Activated naive CD4-positive, alpha-beta T cell treated with Interleukin-2 at 50 U/mL for 16 hours (primary cell): ENCODE measurements around the gene GHR.

Experiments used
- DNase-seq: peaks from one replicate; pipeline ENCODE4 v3.0.0-alpha.2; 2020

GHR gene

DNA sequence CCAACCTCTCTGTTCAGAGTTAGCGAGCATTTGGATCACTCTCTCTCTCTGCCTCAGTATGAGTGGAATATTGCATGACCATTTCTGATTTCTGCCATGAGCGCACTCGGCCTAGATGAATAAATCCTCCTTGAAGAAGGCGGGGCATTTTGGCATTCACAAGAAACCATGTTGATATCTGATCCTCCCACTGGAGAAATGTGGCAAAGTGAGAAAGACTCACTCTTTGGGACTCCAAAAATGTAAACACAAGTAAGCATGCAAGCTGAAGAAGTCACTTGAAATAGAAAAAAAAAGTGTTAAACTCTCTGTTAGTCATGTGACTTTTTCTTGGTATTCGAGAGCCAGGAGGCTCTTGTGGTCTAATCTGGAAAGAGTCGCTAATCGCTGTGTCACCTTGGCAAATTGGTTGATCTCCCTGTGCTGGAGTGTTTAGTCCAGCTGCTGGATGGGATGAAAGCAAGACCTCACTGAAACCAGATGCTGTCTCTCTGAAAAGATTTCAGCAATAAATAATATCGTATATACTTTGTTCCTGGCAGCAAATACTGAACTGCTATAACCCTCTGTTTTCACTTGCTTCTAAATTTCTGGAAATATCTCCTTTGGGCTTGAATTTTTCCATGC lies 95.5 kb downstream of the GHR start:
- no peak for DNase-seq

DNA sequence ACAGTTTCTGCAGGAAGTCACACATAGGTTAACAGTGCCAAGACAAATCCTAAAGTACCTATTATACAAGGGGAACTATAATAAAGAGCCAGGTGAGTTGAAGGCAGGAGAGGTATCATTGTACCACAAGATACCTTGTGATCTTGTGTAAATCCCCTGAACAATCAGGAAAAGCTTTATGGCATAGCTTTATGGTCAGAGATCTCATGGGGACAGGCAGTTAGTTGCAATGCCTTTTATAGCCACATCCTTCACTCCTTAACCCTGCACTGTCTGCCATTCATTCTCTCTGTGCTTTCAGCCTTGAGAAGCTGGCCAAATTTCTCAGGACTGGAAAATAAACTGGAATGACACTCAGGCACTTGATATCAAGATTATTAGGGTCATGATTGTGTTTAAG lies 97.0 kb downstream of the GHR start:
- DNase-seq, result no peak

DNA sequence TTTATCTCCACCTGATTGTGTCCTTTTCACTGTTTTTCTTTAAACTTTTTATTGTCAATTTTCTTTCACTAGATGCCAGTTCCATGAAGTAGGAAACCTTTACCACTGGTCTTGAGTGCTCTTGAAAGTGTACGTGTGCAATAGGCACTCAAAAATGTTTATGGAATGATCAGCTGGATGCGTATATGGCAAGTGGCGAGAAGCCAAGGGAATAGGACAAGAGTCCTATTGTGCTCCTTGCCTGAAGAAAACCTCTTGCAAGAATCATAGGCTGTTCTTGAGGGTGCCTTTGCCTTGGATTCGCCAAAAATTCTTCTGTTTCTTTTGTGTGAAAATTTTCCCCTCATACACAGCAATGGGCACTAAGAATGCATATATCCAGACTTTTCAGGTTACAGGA lies 97.7 kb downstream of the GHR start:
- no peak for DNase-seq

DNA sequence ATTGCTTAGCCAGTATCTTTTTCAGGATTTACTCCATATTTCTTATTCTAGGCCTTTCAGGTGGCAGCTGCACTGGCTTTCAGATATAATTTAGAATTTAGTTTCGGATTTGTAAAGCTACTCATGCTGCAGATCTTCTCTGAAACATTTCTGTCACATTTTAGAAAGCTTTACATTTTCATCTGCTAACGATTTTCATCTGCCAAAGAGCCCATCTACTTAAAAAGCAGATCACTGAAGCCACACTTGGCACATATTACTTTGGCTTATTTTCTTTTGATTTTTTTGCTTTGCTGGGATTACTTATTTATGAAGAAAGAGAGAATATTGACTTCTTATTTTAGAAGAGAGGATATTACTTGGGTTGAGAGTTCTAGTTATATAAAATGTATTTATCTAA lies 98.2 kb downstream of the GHR start:
- DNase-seq, result no peak

DNA sequence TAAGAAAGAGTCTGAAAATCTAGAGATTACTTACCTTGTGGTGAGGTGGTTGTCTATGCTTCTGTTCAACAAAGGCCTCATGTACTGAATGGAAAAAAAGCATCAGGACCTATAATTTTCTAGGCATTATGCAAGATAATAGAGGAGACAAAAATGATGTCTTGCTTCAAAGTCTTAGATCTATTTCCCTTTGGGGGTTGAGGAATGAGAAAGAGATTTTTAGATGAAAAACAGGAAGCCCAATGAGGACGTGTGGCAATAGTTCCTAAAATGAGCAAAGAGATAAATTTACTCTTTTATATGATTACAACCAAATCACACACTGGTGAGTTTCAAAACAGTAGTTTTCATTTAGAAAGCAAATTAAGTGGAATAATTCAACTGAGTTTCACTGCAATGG lies 99.5 kb downstream of the GHR start:
- no peak for DNase-seq

DNA sequence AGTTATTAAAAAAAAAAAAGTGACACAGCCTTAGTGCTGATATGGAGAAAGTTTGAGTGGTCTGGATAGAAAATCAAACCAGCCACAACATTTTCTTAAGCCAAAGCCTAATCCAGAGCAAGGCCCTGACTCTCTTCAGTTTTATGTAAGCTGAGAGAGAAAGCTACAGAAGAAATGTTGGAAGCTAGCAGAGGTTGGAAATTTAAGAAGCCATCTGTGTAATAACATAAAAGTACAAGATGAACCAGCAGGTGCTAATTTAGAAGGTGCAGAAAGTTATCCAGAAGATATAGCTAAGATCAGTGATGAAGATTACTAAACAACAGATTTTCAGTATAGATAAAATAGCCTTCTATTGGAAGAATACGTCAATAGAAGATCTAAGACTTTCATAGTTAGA lies 102.9 kb downstream of the GHR start:
- DNase-seq, result no peak

DNA sequence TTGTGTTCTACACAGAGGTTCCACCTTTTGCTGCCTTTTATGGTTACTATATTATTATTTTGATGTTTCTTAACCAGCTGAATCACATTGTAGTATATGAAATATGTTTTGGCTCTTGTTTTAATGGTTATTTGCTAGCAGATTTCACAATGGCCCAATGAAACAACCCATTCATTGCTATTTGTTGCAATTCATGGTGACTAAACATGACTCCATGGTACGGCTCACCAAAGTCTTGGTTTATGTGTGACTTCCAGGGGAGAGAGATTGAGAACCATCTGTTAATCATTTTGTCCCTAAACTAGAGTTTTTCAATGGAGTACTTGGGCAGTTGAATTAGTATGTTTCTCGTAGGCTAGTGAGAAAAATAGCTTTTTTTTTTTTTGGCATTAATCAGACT lies 108.4 kb downstream of the GHR start:
- DNase-seq, result no peak

DNA sequence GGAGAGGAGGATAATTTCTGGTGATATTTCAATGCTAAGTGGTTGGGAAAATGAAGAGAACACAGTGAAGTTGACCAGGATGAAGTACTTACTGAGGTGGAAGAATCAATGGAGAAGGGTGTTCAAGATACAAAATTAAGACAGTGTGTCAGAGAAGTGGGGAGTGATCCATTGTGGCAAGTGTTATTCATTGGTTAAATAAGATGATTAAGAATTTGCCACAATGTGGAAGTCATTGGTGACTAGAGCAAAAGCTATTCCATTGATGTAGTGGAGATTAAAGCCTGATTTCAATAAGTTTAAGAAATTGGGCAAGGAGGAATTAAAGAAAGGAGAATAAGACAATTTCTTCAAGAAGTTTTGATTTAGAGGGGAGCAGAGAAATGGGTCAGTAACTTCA lies 118.9 kb downstream of the GHR start:
- no peak for DNase-seq

DNA sequence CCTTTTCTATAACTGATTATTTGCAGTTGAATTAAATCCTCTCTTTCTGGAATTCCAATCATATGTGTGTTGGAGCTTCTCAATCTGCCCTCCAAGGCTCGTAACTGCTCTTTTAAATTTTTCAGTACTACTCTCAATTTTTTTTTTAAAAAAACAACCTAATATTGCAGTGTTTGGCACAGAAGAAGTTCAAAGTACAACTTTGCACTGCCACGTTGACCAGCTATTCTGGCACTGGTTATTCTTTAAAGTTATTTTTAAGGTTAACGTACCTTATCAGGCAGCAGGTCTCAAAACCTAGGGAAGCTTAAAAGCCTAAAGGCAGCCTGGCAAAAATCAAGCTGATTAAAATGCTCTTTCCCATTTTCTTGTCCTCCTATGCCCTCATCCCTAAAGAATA lies 120.5 kb downstream of the GHR start:
- DNase-seq, result no peak

DNA sequence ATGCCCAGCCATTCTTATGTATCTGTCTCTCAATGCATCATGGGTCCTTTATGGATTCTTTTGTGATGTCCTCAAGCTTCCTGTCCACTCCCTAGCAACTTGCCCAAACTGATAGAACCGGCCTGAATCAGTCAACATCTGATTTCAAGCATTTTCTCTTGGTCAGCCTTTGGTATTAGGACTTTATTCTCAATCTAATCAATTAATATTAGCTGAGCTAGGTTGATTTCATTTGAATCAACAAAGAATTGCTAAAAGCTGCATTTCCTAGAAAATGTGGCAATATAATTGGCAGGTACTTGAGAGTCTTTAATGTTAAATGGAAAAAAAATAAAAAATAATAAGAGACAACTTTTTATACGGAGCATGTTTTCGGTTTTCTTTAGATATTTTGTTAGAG lies 121.8 kb downstream of the GHR start:
- no peak for DNase-seq

DNA sequence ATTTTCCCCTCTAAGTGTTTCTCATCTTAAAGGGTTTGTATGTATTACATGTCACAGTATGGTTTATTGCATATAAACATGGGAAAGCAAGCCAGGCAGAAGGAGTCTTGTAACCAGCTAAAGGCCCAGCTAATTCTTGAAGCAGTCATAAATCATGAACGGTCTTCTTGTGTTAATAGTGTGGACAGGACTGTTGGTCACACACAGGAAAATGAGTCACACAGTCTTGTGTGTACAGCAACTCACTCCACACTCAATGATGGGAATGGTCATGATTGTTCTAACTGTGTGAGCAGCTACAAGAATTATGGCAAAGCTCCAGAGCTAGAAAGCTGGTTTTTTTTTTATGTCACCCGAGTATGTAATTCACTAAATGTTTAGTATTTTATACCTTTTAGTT lies 123.9 kb downstream of the GHR start:
- no peak for DNase-seq

DNA sequence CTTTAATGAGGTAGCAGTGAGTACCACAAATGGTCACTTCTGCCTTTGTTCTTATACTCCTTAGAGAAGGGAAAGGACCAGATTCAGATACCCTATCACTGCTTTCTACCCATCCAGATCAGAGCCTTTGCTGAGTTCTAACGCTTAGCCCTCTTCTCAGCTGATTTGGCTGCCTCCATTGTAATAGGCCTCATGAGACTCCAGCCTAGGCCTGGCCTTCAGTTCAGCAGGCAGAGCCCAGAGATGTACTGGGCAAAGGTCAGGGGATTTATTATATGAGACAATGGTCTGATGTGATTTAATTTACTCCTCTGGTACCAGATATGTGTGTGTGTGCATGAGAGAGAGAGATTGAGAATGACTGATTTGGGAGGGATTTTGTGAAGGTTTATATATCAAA lies 124.7 kb downstream of the GHR start:
- no peak for DNase-seq

DNA sequence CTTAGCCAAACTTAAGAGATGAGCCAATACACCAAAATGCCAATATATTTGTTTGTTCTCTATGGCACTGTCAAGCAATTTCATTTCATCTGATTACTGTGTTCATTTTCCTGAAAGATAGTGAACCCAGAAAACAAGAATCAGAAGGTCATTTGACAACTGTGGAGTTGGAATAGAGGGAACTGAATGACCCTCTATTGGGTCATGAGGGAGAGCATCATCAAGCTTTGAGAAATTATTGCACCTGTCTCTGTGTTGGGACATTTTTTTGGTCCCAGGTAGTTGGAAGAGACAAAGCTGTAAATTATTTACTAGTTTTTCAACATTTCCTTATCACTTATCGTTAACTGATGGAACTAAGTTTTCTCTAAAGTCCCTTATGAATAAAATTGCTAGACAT lies 129.4 kb downstream of the GHR start:
- no peak for DNase-seq

DNA sequence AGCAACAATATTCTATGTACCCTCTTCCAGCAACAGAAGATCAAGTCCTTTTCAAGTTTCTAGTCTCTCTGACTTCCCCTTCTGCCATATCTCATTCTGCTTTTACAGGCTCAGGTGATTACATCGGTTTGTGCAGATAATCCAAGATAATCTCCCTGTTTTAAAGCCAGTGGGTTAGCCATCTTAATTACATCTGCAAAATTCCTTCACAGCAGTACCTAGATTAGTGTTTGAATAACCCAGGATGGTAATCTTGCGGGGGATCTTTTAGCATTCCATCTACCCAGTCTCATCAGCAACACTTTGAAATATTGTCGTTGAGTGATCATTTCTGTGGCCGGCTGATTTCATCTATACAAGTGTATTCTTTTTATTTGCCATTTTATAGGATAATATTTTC lies 130.2 kb downstream of the GHR start:
- DNase-seq, result no peak

DNA sequence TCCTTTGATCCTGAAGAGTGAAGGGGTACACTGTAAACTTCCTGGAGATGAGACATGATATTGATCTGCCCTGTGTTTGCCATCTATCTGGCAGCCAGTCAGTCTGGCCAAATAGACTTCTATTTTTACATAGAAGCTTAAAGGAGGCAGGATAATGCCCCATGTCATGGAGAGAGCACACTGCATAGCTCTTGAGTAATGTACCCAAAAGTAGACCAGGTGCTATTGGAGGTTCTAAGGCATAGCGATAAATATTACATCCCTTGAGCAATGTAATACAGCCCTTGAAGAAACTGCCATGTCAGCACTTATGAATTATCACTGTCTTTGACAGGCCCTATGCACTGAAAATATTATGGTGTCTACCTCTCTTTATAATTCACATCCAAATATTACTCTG lies 131.8 kb downstream of the GHR start:
- DNase-seq, result no peak

DNA sequence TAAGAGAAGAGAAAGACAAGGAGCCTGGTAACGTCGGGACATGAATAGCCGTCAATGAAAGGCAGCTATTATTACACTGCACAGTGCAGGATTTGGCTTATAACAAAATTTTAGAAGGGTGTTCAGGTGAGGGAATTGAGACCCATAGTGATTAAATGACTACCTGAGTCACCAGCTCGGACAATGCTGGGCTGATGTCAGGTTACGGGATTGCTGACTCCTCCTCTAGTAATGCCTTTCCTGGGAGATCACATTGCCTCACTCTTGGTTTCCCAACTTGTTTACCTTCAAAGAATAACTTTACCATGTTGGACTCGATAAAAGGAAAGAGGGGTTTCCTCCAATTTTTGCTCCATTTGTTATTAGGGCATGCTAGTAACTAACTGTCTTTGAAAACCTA lies 132.6 kb downstream of the GHR start:
- DNase-seq, result no peak

DNA sequence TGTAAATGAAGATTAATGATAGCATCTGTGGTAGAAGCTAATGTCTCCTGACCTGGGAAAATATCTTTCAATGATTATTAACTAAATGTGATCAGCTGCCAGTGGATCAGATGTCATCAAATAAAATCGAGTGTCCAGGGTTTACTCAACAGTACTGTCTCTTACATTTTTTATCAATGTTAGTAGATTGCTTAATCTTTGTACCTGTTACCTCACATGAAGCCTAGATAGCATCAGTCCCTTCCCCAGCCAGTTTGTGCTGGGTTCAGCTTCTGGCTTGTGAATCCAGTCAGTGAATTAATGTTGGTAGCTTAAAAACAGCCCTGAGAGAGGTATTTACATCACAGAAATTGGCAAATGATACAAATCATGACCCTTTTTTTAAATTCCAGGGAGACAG lies 134.4 kb downstream of the GHR start:
- DNase-seq, result no peak

DNA sequence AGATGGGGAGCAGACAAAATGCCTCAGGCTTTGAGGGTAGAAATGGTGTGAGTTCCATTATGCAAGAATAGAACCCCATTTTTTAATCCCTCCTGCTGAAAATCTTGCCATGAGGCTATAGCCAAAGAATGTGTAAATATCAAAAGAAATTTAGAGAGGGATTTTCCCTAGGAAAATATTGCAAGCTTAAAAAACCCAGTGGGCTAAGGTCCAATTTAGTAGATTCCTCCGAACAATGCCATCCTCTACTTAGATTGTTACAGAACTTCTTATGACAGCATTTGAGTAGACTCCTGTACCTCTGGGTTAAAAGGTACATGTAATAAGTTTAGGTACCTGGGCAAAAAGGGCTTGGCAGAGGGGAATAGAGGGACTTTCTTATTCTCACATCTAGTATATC lies 138.4 kb downstream of the GHR start:
- no peak for DNase-seq

DNA sequence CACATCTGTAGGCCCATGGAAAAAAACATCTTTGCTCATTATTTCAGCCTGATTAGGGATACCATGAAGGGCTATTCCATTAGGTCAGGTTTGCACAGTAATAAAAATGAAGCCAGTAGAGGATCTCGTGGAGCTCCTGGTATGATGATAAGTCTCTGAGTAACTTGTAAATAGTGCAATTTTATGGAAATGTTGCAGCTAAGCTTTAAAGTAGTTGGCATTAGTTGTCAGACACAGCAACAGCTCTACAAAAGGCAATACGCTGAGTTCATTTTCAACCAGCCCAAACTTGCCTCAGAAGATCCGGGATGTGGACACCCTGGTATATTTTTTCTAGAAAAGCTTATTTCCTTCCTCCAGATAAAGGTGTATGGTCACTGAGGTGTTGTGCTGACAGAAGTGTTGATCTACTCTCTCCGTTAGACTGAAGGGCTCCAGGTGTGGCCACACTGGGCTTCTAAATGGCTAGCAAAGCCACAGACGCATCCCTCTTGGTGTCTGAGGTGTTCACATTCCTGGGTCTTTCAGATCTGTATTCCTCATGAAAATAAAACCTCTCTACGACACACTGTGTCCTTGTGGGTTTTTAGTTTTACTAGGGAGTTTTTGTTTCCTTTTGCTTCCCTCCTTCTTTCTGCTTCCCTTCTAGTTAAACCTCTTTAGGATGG lies 141.6 kb downstream of the GHR start:
- no peak for DNase-seq

DNA sequence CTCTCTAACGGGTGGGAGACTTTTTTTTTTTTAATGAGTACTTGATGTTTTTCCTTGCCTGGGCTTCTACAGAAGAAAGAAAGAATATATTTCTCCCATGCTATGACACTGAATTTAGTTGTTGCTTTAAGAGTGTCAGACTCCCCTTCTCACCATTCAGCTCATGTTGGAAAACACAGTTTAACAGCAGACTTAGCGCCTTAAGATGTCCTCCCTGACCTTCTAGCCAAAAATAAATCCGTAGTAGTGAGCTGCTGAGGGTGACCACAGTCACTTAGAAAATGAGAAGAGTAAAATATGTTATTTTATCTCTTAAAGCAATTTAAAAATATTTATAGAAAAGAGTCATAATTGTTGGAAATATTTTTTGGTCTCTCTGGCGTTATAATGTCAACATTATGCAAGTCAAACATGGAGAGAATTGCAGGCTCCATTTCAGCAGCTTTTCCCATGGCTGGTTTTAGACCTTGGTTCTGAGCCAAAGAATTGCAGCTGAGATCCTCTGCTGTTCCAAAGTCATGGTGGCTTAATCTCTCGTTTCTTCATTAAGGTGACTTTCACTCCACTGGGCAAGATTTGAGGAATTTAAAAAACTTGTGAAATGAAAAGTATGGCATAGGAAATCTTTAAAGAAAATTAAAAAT lies 143.5 kb downstream of the GHR start:
- no peak for DNase-seq

DNA sequence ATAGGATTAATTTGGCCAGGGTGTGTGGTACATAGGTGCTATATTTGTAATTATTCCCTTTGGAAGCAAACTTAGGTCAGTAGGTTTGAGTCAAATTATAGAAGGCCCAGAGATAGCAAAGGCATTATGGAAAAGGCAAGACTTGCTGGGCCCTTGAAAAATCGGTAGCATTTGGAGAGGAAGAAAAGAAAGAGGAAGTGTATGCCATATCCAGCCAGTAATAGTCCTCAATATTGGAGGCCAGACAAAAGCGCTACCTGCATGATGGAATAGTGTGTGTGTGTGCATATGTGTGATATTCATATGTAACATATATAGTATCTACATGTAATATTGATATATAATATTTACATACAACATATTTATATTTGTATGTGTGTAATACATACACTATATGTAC lies 146.1 kb downstream of the GHR start:
- no peak for DNase-seq

DNA sequence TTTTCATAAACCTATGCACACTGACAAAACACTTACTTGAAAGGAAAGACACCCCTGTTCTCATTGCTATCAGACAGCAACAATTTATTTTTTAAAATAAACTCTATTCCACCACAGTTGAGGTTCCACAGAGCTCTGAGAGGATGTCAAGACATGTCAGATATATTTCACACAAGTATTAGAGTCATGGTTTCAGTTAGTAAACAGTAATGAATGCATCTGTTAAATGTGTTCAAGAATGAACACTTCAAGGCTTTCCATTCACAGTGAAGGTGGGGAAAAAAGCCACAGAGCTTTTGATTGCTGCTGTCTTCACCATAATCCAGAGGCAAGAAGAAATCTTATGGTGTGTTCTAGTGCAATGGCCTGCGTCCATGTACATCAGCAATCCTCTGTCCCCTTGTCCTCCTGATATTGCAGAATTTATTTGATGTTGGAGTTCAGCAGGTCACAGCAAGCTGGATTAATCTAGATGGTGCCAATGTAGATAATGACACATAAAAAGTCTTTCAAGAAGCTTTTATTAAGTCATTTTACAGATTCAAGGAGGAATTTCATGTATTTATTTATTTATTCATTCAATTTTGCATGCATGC lies 146.8 kb downstream of the GHR start:
- DNase-seq, result no peak

DNA sequence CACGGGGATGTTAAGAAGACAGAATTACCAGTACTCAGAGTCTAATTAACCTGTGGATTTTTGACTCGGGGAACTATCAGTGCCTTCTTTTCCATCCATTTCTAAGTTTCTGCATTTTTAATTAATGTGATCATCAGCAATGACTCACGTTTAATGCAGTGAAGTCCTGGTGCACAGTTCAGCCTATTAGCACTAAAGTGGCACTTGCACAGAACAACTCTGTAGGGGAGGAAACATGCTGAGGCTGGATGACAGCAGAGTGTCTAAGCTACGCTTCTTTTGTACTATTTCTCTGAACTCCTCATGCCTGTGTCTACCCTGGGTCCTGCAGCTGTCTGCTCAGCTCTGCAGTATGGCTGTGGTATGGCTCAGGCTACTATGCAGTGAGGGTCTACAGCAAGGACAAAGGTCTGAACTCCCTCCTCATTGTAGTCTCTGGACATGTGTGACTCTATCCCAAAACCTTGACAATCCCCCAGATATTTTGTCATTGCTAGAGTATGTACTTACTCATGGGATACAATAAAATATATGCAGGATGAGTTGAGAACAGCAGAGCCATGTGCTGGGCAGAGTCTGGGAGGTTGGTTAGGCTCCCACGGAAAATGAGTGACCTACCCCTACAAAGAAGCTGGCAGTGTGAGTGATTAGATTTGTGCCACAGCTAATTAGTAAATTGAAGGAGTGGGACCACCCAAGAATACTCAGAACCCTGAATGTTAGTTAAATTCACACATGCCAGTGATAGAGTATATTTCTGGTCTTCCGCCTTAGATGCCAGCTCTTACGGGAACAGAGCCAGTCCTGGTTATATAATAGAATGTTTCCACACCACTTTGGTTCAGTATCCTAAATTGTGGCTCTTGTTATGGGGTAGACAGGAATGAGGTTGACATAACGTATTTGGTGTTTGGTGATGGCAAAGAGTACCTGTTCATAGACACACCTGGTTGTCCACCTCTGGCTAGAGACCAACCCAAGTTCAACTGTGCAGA lies 148.0 kb downstream of the GHR start:
- DNase-seq, result no peak
